DOHH2 (cell line): ENCODE data around the gene SEMA4D.

ENCODE experiments used
- CTCF ChIP-seq: fragments of 200-600 bp; sonication (generic); IDR thresholded peaks from one replicate; pipeline ENCODE4 v1.5.1; 2014; ENCODE audit warnings: antibody characterized with exemption, mild to moderate bottlenecking, low read depth, low read length; ENCODE audit not compliant: poor library complexity, severe bottlenecking
- EZH2phosphoT487 ChIP-seq: fragments of 200-600 bp; sonication (generic); IDR thresholded peaks from 2 replicates; pipeline ENCODE4 v1.6.1; 2017; ENCODE audit warnings: borderline replicate concordance, mild to moderate bottlenecking, antibody characterized with exemption, low read length, moderate library complexity, mixed read lengths

GRCh38 chr9:89410022-89410421, 87.9 kb downstream of the SEMA4D start:
- TF ChIP-seq CTCF (no peak), EZH2phosphoT487 (no peak)
